Keratinocyte (primary cell): ENCODE results near the gene ABHD5.

Experiments
- CTCF ChIP-seq, 3 experiments: IDR thresholded peaks in 1 of 3; conservative IDR thresholded peaks in 1 of 3; optimal IDR thresholded peaks in 1 of 3; 2 replicates in 2 of 3; 3 replicates in 1 of 3; pipeline versions ENCODE3 to v1.5.1; 2011; ENCODE audit warnings: low read length in 3 of 3, mild to moderate bottlenecking in 3 of 3, moderate library complexity in 2 of 3, control low read depth in 1 of 3, inconsistent platforms in 1 of 3; ENCODE audit not compliant: insufficient read depth in 2 of 3; ENCODE audit errors: extremely low read depth in 1 of 3
- EZH2 ChIP-seq: IDR thresholded peaks from one replicate; pipeline ENCODE4 v1.6.1; 2012; ENCODE audit warnings: inconsistent platforms, mild to moderate bottlenecking, low read length, moderate library complexity

DNA sequence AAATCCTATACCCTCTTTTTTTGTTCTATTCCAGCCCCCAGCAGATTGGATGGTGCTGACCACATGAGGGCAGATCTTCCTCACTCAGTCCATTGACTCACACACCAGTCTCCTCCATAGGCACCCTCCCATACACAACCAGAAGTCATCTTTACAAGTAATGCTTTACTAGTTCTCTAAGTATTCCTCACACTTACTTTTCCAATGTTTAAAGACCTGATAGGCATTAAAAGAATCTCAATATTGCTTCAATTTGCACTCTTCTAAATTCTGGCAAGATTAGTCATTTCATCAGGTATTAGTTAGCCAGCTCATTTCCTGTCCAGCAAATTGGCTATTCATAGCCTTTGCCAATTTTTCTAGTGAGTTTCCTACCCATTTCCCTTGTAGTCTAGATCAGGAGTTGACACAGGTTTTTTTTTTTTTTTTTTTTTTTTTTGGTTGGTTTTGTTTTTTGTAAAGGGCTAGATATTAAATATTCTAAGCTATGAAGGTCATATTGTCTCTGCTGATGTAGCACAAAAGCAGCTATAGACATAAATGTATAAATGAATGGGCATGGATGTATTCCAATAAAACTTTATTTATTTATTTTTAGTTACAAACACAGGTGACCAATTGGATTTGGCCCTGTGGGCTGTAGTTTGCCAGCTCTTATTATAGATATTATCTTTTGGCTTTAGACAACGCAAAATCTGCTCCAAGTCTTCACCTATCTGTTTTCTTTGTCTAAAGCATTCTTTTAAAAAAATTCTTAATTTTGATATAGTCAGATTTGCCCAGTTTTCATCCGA lies 76.1 kb downstream of the ABHD5 start:
- TF ChIP-seq EZH2 (no peak), CTCF (optimal IDR thresholded peaks at IDR 0.05 in 1 of 3, IDR thresholded peaks at IDR 0.05 in 1 of 3, conservative IDR thresholded peaks at IDR 0.05 in 1 of 3; ENCODE audit: extremely low read depth in 1 of 3, insufficient read depth in 2 of 3, low read length in 3 of 3) (peak in 1 of 3 experiments; percentile 43)
